Hepatocyte (in vitro differentiated cells): ENCODE data around the gene SNX20. TPM values are rescaled to one million over a fixed set of nuclear protein-coding genes. Genes with fewer than 3 reads are reported as not detected.

Experiments used
- DNase-seq: peaks from one replicate; pipeline ENCODE4 v3.0.0-alpha.2; 2016; ENCODE audit warnings: low spot score
- H2AFZ ChIP-seq: fragments of 200-600 bp; sonication (generic); 2 replicates; pipeline ENCODE4 v1.6.0; 2016; ENCODE audit warnings: antibody characterized with exemption, mild to moderate bottlenecking
- H3K27ac ChIP-seq: fragments of 200-600 bp; sonication (generic); 2 replicates; pipeline ENCODE4 v1.5.1; 2016; ENCODE audit warnings: mild to moderate bottlenecking
- H3K27me3 ChIP-seq: fragments of 200-600 bp; sonication (generic); 2 replicates; pipeline ENCODE4 v1.6.1; 2016
- H3K36me3 ChIP-seq: fragments of 200-600 bp; sonication (generic); replicated peaks from 2 replicates; pipeline ENCODE4 v1.5.1; 2016; ENCODE audit warnings: low read depth; ENCODE audit not compliant: insufficient read depth
- H3K4me1 ChIP-seq: fragments of 200-600 bp; sonication (generic); 2 replicates; pipeline ENCODE4 v1.5.1; 2016; ENCODE audit warnings: mild to moderate bottlenecking, moderate library complexity; ENCODE audit not compliant: insufficient read depth
- H3K4me2 ChIP-seq: fragments of 200-600 bp; sonication (generic); 2 replicates; pipeline ENCODE4 v1.6.0; 2016
- H3K4me3 ChIP-seq: fragments of 200-600 bp; sonication (generic); 2 replicates; pipeline ENCODE4 v1.5.1; 2016; ENCODE audit warnings: mild to moderate bottlenecking
- H3K79me2 ChIP-seq: fragments of 200-600 bp; sonication (generic); 2 replicates; pipeline ENCODE4 v1.6.0; 2017; ENCODE audit warnings: mild to moderate bottlenecking
- H3K9me2 ChIP-seq: fragments of 200-600 bp; sonication (generic); replicated peaks from 2 replicates; pipeline ENCODE4 v1.6.0; 2017; ENCODE audit warnings: mild to moderate bottlenecking; ENCODE audit not compliant: insufficient read depth
- H3K9me3 ChIP-seq: fragments of 200-600 bp; sonication (generic); 2 replicates; pipeline ENCODE4 v1.5.1; 2016; ENCODE audit warnings: low read depth, mild to moderate bottlenecking
- H4K20me1 ChIP-seq: fragments of 200-600 bp; sonication (generic); 2 replicates; pipeline ENCODE4 v1.6.0; 2016; ENCODE audit warnings: mild to moderate bottlenecking; ENCODE audit not compliant: insufficient read depth, poor library complexity, severe bottlenecking
- EZH2 ChIP-seq: fragments of 200-600 bp; sonication (generic); IDR thresholded peaks from 2 replicates; pipeline ENCODE4 v1.6.1; 2016; ENCODE audit warnings: antibody characterized with exemption, mild to moderate bottlenecking, borderline replicate concordance
- EZH2phosphoT487 ChIP-seq: fragments of 200-600 bp; sonication (generic); IDR thresholded peaks from one replicate; pipeline ENCODE4 v1.6.1; 2018; ENCODE audit warnings: antibody characterized with exemption, mild to moderate bottlenecking, low read depth, moderate library complexity; ENCODE audit not compliant: unreplicated experiment, severe bottlenecking
- WGBS: methylation state at CpG from one replicate; pipeline ENCODE4 v1.1.6; 2016; ENCODE audit warnings: low lambda C conversion rate; ENCODE audit errors: missing lambda C conversion rate; 5-methylcytosine and 5-hydroxymethylcytosine counted together
- polyA plus RNA-seq: library from polyadenylated mRNA; unstranded; fragments of >200 nt; fragmentation: Nextera tagmentation; extraction: Ambion mirVana; gene quantifications from 2 replicates; pipeline ENCODE4 v1.2.1, GENCODE V29; 2016
- total RNA-seq: library from RNA; depleted of rRNA; stranded (reverse); fragments of >200 nt; gene quantifications from 2 replicates; pipeline ENCODE4 v1.2.3, GENCODE V29; 2014
- TF ChIP-seq, protein P1 (sequence below): fragments of 200-600 bp; sonication (generic); IDR thresholded peaks from 2 replicates; pipeline ENCODE4 v1.5.1; 2016; ENCODE audit warnings: antibody characterized with exemption, mild to moderate bottlenecking; ENCODE audit not compliant: poor library complexity

The SNX20 gene
- total and polyA plus RNA-seq, 2 experiments from 2014 or later: not detected

DNA sequence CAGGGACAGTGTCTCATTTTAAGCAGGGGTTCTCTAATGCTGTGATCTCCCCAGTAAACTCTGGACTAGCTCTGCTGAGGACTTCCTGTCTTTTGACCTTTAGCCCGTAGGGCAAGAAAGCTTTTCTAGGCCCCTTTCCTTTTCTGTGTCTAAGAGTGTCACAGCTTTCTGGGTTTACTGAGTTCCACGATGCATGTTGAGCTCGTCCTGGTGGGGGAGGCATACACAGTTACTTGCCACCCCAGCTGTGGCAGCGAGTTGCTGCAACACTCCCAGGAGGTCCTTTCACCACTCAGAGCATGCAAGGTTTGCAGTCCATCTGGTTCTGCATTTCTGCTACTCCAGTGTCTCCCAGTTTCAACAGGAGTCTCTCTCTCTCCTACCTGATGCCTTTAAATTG lies 36.0 kb upstream of the SNX20 start:
- no peaks in the 10 kb centered on the region for H4K20me1 ChIP-seq
- DNase-seq: no peak
- no peak overlapping the region for H2AFZ ChIP-seq
- H3K27me3 ChIP-seq: no peaks in the 10 kb centered on the region
- H3K9me3 ChIP-seq: no peaks in the 10 kb centered on the region
- H3K27ac ChIP-seq: no peak overlapping the region
- H3K79me2 ChIP-seq: no peaks in the 10 kb centered on the region
- H3K4me3 ChIP-seq: no peak overlapping the region
- H3K4me1 ChIP-seq: peaks cover 34% of the 10 kb centered on the region
- H3K4me2 ChIP-seq: no peak overlapping the region
- H3K36me3 ChIP-seq: no peaks in the 10 kb centered on the region
- TF ChIP-seq EZH2phosphoT487: no peak
- TF ChIP-seq, protein P1, sequence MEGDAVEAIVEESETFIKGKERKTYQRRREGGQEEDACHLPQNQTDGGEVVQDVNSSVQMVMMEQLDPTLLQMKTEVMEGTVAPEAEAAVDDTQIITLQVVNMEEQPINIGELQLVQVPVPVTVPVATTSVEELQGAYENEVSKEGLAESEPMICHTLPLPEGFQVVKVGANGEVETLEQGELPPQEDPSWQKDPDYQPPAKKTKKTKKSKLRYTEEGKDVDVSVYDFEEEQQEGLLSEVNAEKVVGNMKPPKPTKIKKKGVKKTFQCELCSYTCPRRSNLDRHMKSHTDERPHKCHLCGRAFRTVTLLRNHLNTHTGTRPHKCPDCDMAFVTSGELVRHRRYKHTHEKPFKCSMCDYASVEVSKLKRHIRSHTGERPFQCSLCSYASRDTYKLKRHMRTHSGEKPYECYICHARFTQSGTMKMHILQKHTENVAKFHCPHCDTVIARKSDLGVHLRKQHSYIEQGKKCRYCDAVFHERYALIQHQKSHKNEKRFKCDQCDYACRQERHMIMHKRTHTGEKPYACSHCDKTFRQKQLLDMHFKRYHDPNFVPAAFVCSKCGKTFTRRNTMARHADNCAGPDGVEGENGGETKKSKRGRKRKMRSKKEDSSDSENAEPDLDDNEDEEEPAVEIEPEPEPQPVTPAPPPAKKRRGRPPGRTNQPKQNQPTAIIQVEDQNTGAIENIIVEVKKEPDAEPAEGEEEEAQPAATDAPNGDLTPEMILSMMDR: no peak
- no peak for TF ChIP-seq EZH2
- WGBS: 83% methylated on average over 4 of the region's 4 CpGs
- no peaks in the 10 kb centered on the region for H3K9me2 ChIP-seq

DNA sequence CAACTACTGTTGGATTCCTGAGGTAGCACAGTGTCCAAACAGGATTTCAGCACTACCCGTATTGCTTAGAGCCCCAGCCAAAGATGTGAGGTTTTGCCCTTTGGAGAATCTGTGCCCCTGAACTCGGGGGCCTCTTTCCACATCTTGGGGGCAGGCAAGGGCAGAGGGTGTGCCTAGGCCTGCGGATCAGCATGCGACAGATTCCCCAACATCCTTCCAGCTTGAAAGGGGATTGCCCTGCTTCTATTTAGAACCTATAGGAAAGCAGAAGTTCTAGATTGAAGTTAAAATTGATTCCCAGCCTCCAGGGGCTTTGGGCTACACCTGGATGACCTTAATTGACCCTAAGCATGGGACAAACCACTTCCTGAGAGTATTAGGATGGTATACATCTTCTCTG lies 31.8 kb upstream of the SNX20 start:
- TF ChIP-seq, protein P1: no peak
- TF ChIP-seq EZH2: no peak
- TF ChIP-seq EZH2phosphoT487: no peak
- peaks cover 23% of the 10 kb centered on the region for H3K4me1 ChIP-seq
- no peak overlapping the region for H3K4me3 ChIP-seq
- H3K9me3 ChIP-seq: no peaks in the 10 kb centered on the region
- no peaks in the 10 kb centered on the region for H3K79me2 ChIP-seq
- no peaks in the 10 kb centered on the region for H3K9me2 ChIP-seq
- H3K4me2 ChIP-seq: no peak overlapping the region
- no peak for DNase-seq
- no peaks in the 10 kb centered on the region for H3K27me3 ChIP-seq
- 85% methylated on average over 4 of the region's 4 CpGs for WGBS
- no peaks in the 10 kb centered on the region for H3K36me3 ChIP-seq
- no peak overlapping the region for H2AFZ ChIP-seq
- H4K20me1 ChIP-seq: no peaks in the 10 kb centered on the region
- peak overlapping the region; percentile 33 for H3K27ac ChIP-seq

DNA sequence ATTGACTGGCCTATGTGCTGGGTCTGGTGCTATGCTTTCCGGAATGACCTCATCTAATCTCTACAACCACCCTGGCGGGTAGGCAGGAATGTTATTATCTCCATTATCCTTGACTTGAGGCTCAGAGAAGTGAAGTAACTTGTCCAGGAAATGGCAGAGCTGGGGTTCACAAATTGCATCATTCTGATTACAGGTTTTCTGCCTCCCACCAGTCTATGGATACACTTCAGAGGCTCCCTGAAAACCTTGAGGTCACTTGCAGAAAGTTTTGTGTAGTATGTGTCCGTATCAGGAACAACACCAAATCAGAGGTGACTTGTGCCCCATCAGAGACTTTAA lies 31.4 kb upstream of the SNX20 start:
- Histone ChIP-seq H3K4me2 (no peak overlapping the region), H3K36me3 (no peaks in the 10 kb centered on the region), H3K79me2 (no peaks in the 10 kb centered on the region), H3K27ac (peak overlapping the region; percentile 33), H3K27me3 (no peaks in the 10 kb centered on the region), H3K9me2 (no peaks in the 10 kb centered on the region), H3K4me1 (peaks cover 23% of the 10 kb centered on the region), H3K9me3 (no peaks in the 10 kb centered on the region), H3K4me3 (no peak overlapping the region), H4K20me1 (no peaks in the 10 kb centered on the region), H2AFZ (no peak overlapping the region)
- peak; percentile 37 for DNase-seq
- WGBS: 51% methylated on average over 3 of the region's 3 CpGs
- TF ChIP-seq, protein P1: no peak
- TF ChIP-seq EZH2phosphoT487: no peak

DNA sequence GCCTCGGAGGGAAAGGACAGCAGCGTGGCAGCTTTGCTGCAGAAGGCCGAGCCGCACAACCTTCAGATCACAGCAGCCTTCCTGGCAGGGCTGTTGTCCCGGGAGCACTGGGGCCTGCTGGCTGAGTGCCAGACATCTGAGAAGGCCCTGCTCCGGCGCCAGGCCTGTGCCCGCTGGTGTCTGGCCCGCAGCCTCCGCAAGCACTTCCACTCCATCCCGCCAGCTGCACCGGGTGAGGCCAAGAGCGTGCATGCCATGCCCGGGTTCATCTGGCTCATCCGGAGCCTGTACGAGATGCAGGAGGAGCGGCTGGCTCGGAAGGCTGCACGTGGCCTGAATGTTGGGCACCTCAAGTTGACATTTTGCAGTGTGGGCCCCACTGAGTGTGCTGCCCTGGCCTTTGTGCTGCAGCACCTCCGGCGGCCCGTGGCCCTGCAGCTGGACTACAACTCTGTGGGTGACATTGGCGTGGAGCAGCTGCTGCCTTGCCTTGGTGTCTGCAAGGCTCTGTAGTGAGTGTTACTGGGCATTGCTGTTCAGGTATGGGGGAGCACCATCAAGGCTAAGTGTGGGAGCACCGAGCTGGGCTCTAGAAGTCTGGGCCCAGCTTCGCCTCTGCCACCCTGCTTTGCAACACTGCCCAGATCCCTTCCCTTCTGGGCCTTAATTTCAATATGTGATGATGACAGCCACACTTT lies 30.9 kb upstream of the SNX20 start:
- no peak for DNase-seq
- WGBS: 94% methylated on average over 25 of the region's 25 CpGs
- no peak overlapping the region for H2AFZ ChIP-seq

More for the DNA sequence above, 30.9 kb upstream of the SNX20 start:
- no peak overlapping the region for H3K4me3 ChIP-seq
- TF ChIP-seq, protein P1: no peak
- no peak for TF ChIP-seq EZH2
- TF ChIP-seq EZH2phosphoT487: no peak
- H3K27me3 ChIP-seq: no peaks in the 10 kb centered on the region
- no peaks in the 10 kb centered on the region for H3K9me2 ChIP-seq
- no peak overlapping the region for H3K4me2 ChIP-seq
- peaks cover 23% of the 10 kb centered on the region for H3K4me1 ChIP-seq
- H3K9me3 ChIP-seq: no peaks in the 10 kb centered on the region
- no peaks in the 10 kb centered on the region for H4K20me1 ChIP-seq
- no peaks in the 10 kb centered on the region for H3K79me2 ChIP-seq
- no peak overlapping the region for H3K27ac ChIP-seq
- H3K36me3 ChIP-seq: no peaks in the 10 kb centered on the region
